Gastroesophageal sphincter (tissue), 3 donors: Measurements from ENCODE around the gene HNF4A.

Experiments used
- CTCF ChIP-seq, 4 experiments: fragments of 200-600 bp in 2 of 4; fragments of 450-650 bp in 2 of 4; sonication (generic) in 1 of 4; IDR thresholded peaks; one replicate each; pipeline ENCODE4 v1.5.1; 2017 to 2019; ENCODE audit warnings: antibody characterized with exemption in 4 of 4, mild to moderate bottlenecking in 2 of 4, moderate library complexity in 2 of 4
- EP300 ChIP-seq: sonication (generic); formaldehyde crosslinking; IDR thresholded peaks from one replicate; pipeline ENCODE4 v1.6.1; 2017; ENCODE audit warnings: antibody characterized with exemption, mild to moderate bottlenecking
- POLR2A ChIP-seq, 2 donors: fragments of 450-650 bp; IDR thresholded peaks; one replicate each; pipeline ENCODE4 v1.6.1; 2017; ENCODE audit warnings: antibody characterized with exemption in 2 of 2, mild to moderate bottlenecking in 2 of 2, moderate library complexity in 1 of 2
- POLR2AphosphoS5 ChIP-seq: sonication (generic); formaldehyde crosslinking; IDR thresholded peaks from one replicate; pipeline ENCODE4 v1.6.1; 2017; ENCODE audit warnings: antibody characterized with exemption

- TF ChIP-seq CTCF (IDR thresholded peaks at IDR 0.05) (no peak), POLR2A (IDR thresholded peaks at IDR 0.05) (no peak), POLR2AphosphoS5 (no peak), EP300 (no peak)
These were observed 3.3 kb downstream of the HNF4A start for GRCh38 chr20:44358776-44359175.
